Naive thymus-derived CD4-positive, alpha-beta T cell (primary cell): ENCODE data around the gene NKG7. TPM values are rescaled to one million over a fixed set of nuclear protein-coding genes. Genes with fewer than 3 reads are reported as not detected.
"Not testable (repeated sequence)": the region's sequence is repeated elsewhere in the genome, so short reads cannot be mapped to it uniquely, and the experiment has no call there.

ENCODE experiments used
- ATAC-seq: fragments of 150-1000 bp; cut with Tn5 transposase; 2 replicates; pipeline ENCODE4 v1.10.0; 2021; ENCODE audit warnings: mild to moderate bottlenecking, moderate library complexity
- CTCF ChIA-PET: fragments of 350-600 bp; sonication (Branson Sonifier 250); formaldehyde crosslinking; loops from one replicate; lab custom pipeline; 2021; ENCODE audit warnings: antibody characterized with exemption; lab: Charles Lee
- POLR2A ChIA-PET: fragments of 350-600 bp; sonication (Branson Sonifier 250); formaldehyde crosslinking; loops from one replicate; lab custom pipeline; 2021; ENCODE audit warnings: antibody characterized with exemption, inconsistent platforms; lab: Charles Lee
- DNase-seq, 9 donors: peaks; one replicate each; pipeline versions ENCODE4 v3.0.0 to v3.0.0-alpha.2; 2020 to 2022; ENCODE audit warnings: mixed read lengths in 1 of 9
- H3K27ac ChIP-seq: one replicate; pipeline ENCODE4 v1.7.0; 2013; ENCODE audit warnings: mild to moderate bottlenecking, low read depth, low read length, moderate library complexity
- H3K27me3 ChIP-seq, 2 donors: one replicate each; pipeline ENCODE4 v1.7.0; 2013; ENCODE audit warnings: low read length in 2 of 2, mild to moderate bottlenecking in 2 of 2, moderate library complexity in 2 of 2; ENCODE audit not compliant: control insufficient read depth in 2 of 2, insufficient read depth in 2 of 2
- H3K36me3 ChIP-seq, 3 experiments: 1 replicate in 2 of 3; 2 replicates in 1 of 3; pipeline ENCODE4 v1.7.0; 2013; ENCODE audit warnings: low read length in 3 of 3, mild to moderate bottlenecking in 3 of 3, moderate library complexity in 1 of 3; ENCODE audit not compliant: insufficient read depth in 3 of 3, control insufficient read depth in 2 of 3
- H3K4me1 ChIP-seq, 2 donors: one replicate each; pipeline ENCODE4 v1.7.0; 2013; ENCODE audit warnings: low read length in 2 of 2, mild to moderate bottlenecking in 2 of 2, moderate library complexity in 1 of 2; ENCODE audit not compliant: control insufficient read depth in 2 of 2, insufficient read depth in 2 of 2
- H3K4me3 ChIP-seq: 2 replicates; pipeline ENCODE4 v1.7.0; 2013; ENCODE audit warnings: mild to moderate bottlenecking, low read length
- H3K9me3 ChIP-seq, 3 experiments: 1 replicate in 2 of 3; 2 replicates in 1 of 3; pipeline ENCODE4 v1.7.0; 2013; ENCODE audit warnings: low read length in 3 of 3; ENCODE audit not compliant: control insufficient read depth in 2 of 3
- H3K27ac Mint-ChIP-seq, 9 donors: one replicate each; pipeline ENCODE4 v1.8.0; 2020 to 2022; ENCODE audit warnings: mixed read lengths in 9 of 9, mild to moderate bottlenecking in 8 of 9, moderate library complexity in 5 of 9, inconsistent platforms in 2 of 9
- H3K27me3 Mint-ChIP-seq, 5 donors: one replicate each; pipeline ENCODE4 v1.8.0; 2021 to 2022; ENCODE audit warnings: mixed read lengths in 5 of 5, mild to moderate bottlenecking in 1 of 5
- H3K36me3 Mint-ChIP-seq, 5 donors: one replicate each; pipeline ENCODE4 v1.8.0; 2020 to 2022; ENCODE audit warnings: mixed read lengths in 5 of 5, mild to moderate bottlenecking in 3 of 5, inconsistent platforms in 1 of 5
- H3K4me1 Mint-ChIP-seq, 7 donors: one replicate each; pipeline ENCODE4 v1.8.0; 2020 to 2022; ENCODE audit warnings: mixed read lengths in 7 of 7, mild to moderate bottlenecking in 3 of 7, inconsistent platforms in 1 of 7
- H3K4me3 Mint-ChIP-seq, 10 donors: one replicate each; pipeline ENCODE4 v1.8.0; 2020 to 2022; ENCODE audit warnings: mild to moderate bottlenecking in 10 of 10, mixed read lengths in 10 of 10, moderate library complexity in 6 of 10, inconsistent platforms in 2 of 10
- H3K9me3 Mint-ChIP-seq, 11 donors: one replicate each; pipeline ENCODE4 v1.8.0; 2020 to 2022; ENCODE audit warnings: mixed read lengths in 11 of 11, mild to moderate bottlenecking in 4 of 11, inconsistent platforms in 1 of 11, moderate library complexity in 1 of 11
- intact Hi-C, 2 donors: fragments of 100-400 bp; cut with micrococcal nuclease; formaldehyde crosslinking; loops; one replicate each; pipeline ENCODE4 v1.15.1; 2023
- polyA plus RNA-seq, 2 donors: library from polyadenylated mRNA; unstranded; fragments of 300-500 nt; fragmentation: Illumina TruSeq; gene quantifications; one replicate each; pipeline ENCODE4 v1.2.3, GENCODE V29; 2021
- total RNA-seq, 6 experiments: library from RNA in 5 of 6; stranded (reverse) in 5 of 6; gene quantifications; 1 replicate in 5 of 6; 2 replicates in 1 of 6; pipeline ENCODE4 v1.2.3 and lab custom pipeline; 2021 to 2026

The NKG7 gene, protein sequence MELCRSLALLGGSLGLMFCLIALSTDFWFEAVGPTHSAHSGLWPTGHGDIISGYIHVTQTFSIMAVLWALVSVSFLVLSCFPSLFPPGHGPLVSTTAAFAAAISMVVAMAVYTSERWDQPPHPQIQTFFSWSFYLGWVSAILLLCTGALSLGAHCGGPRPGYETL
- total RNA-seq (100 to 1,000 TPM in 1 of 5 experiments, 10 to 100 TPM in 2, 1 to 10 TPM in 2; 3.9 to 336 (median 62.3) TPM), polyA plus RNA-seq (1 to 10 TPM; 8.9 to 9.8 TPM), total RNA-seq (lab: John Stamatoyannopoulos, UW) (not detected)

DNA sequence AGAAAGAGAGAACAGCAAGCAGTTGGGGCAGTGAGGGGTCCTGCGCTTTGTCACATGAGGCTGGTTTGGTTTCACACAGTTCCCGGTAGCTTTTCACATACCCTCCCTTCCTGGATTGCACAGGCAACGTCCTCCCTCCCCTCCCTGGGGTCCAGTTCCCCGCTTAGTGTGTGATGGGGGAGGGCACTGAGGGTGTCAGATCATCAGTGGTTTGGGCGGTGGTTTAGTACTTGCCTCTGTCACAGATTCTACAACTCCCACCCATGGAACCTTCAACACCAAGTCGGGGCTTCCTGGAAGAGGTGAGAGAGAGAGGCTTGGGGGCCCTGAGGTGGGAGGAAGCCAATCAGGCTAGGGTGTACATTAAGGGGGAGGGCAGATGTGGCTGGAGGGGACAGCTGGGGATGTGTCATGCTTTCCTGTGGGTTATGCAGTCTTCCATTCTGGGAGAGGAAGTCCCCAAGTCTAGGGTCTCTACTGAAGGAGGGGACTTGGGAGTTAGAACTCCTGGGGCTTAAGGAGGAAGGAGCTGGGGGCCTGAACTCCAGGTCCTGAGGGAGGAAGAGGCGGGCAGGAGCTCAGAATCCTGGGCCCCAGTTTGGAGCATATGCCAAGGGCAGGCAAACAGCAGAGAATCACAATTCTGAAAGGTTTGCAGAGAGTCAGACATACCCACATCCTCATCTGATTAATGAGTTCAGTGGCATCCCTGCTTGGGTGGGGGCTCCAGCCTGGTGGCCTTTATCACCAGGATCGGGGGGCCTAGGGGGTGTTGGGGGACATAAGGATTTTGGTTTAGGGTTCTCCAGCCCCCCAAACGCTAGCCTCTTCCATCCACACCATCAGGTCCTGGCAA is at the start of gene NKG7:
Gene NKG7, minus strand, starts transcription at position 6 of the 856 bp plus-strand sequence. CDS start 119 bp downstream, outside the sequence.
- no peaks in the 10 kb centered on the region for H3K36me3 ChIP-seq
- H3K4me3 ChIP-seq, result peak within 1 kb of the TSS; percentile 37
- ChIA-PET CTCF (no interaction called here), POLR2A (no interaction called here)
- H3K27me3 Mint-ChIP-seq, result no peaks in the 10 kb centered on the region
- H3K4me1 ChIP-seq, result peaks cover 16 to 53% of the 10 kb centered on the region in 2 donors
- H3K36me3 Mint-ChIP-seq, result peaks cover 0 to 11% (median 0%) of the 10 kb centered on the region in 5 donors
- peaks cover 0 to 5% (median 0%) of the 10 kb centered on the region in 11 donors for H3K9me3 Mint-ChIP-seq
- peaks cover 42 to 82% (median 52%) of the 10 kb centered on the region in 7 donors for H3K4me1 Mint-ChIP-seq
- intact Hi-C loops, result no loop called here
- peak within 1 kb of the TSS in 8 of 9 donors; percentile 60 to 94 (median 86) for H3K27ac Mint-ChIP-seq
- ATAC-seq (peak; percentile 71), DNase-seq (peak in 1 of 9 donors; percentile 77)
- peak within 1 kb of the TSS in 5 of 10 donors; percentile 38 to 88 (median 77) for H3K4me3 Mint-ChIP-seq
- H3K27me3 ChIP-seq, result no peaks in the 10 kb centered on the region
- H3K9me3 ChIP-seq, result no peaks in the 10 kb centered on the region
- peak within 1 kb of the TSS; percentile 38 for H3K27ac ChIP-seq

DNA sequence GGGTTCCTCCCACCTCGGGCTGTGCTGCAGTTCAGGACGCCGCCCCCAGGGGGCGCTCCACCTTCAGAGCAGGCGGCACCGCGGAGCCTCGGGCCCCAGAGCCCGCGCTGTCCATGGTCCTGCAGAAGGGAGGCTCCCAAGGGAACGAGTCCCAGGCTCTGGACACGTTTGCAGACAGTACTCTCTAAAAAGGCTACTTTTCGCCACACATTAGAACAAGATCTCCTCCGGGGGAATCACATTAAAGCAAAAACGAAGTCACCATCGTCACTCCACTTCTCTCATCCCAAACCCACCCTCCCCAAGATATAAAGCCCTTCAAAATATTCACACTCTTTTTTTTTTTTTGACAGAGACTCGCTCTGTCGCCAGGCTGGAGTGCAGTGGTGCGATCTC is 49.6 kb upstream of the NKG7 start:
- Mint-ChIP-seq H3K36me3 (no peaks in the 10 kb centered on the region), H3K9me3 (peaks cover 0 to 8% (median 0%) of the 10 kb centered on the region in 11 donors), H3K27me3 (peaks cover 19 to 40% (median 31%) of the 10 kb centered on the region in 5 donors), H3K4me1 (peaks cover 0 to 11% (median 0%) of the 10 kb centered on the region in 7 donors), H3K4me3 (peak overlapping the region in 3 of 10 donors; percentile 4 to 12 (median 8)), H3K27ac (peak overlapping the region in 1 of 9 donors; percentile 2)
- ATAC-seq (peak; percentile 90), DNase-seq (peak; percentile 41 to 96 (median 61))
- intact Hi-C loops, result loop anchor here (1.0 to 5.0 kb wide), 6 partner anchors 19 to 235 kb away; no protein-coding TSS in a partner anchor
- CTCF ChIA-PET, result interaction anchor here (0.6 to 4.8 kb wide), 7 partner anchors 16 to 237 kb away, joined by 3 to 36 read pairs (median 4); no protein-coding TSS in a partner anchor
- POLR2A ChIA-PET, result interaction anchor here (1.0 kb wide), 1 partner anchor 291 kb away, joined by 3 read pairs; no protein-coding TSS in a partner anchor
- Histone ChIP-seq H3K27ac (no peak overlapping the region), H3K4me1 (no peaks in the 10 kb centered on the region), H3K9me3 (no peaks in the 10 kb centered on the region), H3K36me3 (no peaks in the 10 kb centered on the region), H3K4me3 (no peak overlapping the region), H3K27me3 (no peaks in the 10 kb centered on the region)

DNA sequence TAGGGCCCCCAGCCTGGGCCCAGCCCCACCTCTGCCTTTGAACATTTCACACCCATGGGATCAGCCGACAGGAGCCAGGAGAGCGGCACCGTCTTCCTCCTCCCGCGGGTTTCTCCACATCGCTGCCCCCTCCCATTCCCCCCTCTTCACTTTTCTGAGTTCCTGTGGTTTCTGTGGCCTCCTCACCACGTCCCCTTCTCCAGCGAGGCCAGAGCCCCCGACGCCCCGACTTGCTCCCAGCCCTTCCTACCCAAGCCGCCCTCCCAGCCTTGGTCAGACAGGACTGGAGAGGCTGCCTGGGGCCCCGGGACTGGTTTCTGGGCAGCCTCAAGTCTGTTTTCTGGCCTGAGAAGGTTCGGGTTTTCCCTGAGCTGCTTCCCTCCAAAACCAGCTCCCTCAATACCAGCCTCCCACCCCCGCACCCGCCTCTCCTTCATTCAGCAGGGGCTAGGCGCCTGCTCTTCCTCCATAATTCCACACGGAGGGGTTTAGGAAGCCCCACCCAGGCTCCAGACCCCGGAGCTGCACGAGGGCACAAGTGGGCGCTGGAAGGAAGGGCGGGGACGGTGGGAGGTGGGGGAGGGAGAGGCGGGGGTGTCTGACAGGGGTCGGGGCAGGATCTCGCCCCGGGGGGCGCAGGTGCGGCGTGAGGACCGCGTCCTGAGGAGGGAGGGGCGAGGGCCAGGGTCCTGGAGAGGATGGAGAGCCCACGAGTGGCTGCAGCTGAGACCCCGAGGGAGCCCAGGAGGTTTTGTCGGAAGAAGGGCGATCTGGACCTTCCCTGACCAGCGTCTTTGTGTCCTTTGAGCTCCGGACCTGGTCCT is 49.0 kb upstream of the NKG7 start:
- Histone ChIP-seq H3K9me3 (no peaks in the 10 kb centered on the region), H3K4me3 (no peak overlapping the region), H3K4me1 (no peaks in the 10 kb centered on the region), H3K27ac (no peak overlapping the region), H3K36me3 (no peaks in the 10 kb centered on the region), H3K27me3 (no peaks in the 10 kb centered on the region)
- Mint-ChIP-seq H3K9me3 (peaks cover 0 to 8% (median 0%) of the 10 kb centered on the region in 11 donors), H3K27ac (no peak overlapping the region), H3K4me3 (peak overlapping the region in 1 of 10 donors; percentile 4), H3K4me1 (peaks cover 0 to 12% (median 0%) of the 10 kb centered on the region in 7 donors), H3K27me3 (peaks cover 19 to 37% (median 30%) of the 10 kb centered on the region in 5 donors), H3K36me3 (no peaks in the 10 kb centered on the region)
- DNase-seq (no peak), ATAC-seq (no peak)
- intact Hi-C loops, result loop anchor here (1.0 to 5.0 kb wide), 6 partner anchors 20 to 236 kb away; no protein-coding TSS in a partner anchor
- POLR2A ChIA-PET, result interaction anchor here (1.0 kb wide), 1 partner anchor 291 kb away, joined by 3 read pairs; no protein-coding TSS in a partner anchor
- CTCF ChIA-PET, result interaction anchor here (0.6 to 4.8 kb wide), 10 partner anchors 17 to 237 kb away, joined by 3 to 36 read pairs (median 4); no protein-coding TSS in a partner anchor

DNA sequence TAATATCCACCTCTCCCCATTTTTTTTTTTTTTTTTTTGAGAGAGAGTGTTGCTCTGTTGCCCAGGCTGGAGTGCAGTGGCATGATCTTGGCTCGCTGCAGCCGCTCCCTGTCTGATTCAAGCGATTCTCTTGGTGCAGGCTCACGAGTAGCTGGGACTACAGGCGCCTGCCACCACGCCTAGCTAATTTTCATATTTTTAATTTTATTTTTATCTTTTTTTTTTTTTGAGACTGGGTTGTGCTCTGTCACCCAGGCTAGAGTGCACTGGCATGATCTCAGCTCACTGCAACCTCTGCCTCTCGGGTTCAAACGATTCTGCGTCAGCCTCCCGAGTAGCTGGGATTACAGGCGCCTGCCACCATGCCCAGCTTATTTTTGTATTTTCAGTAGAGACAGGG is 48.1 kb upstream of the NKG7 start:
- H3K36me3 ChIP-seq, H3K4me3 Mint-ChIP-seq, H3K27ac Mint-ChIP-seq, DNase-seq, H3K9me3 ChIP-seq, H3K9me3 Mint-ChIP-seq, H3K27ac ChIP-seq, POLR2A ChIA-PET, H3K4me1 ChIP-seq, H3K27me3 ChIP-seq, H3K36me3 Mint-ChIP-seq, H3K4me3 ChIP-seq, ATAC-seq: not testable (repeated sequence)
- Mint-ChIP-seq H3K4me1 (peaks cover 0 to 12% (median 0%) of the 10 kb centered on the region in 7 donors), H3K27me3 (peaks cover 16 to 37% (median 30%) of the 10 kb centered on the region in 5 donors)
- CTCF ChIA-PET, result interaction anchor here (0.7 to 4.8 kb wide), 9 partner anchors 18 to 276 kb away, joined by 3 to 36 read pairs (median 4); no protein-coding TSS in a partner anchor
- intact Hi-C loops, result loop anchor here in 1 of 2 donors (5.0 kb wide), 1 partner anchor 187 kb away; no protein-coding TSS in a partner anchor

DNA sequence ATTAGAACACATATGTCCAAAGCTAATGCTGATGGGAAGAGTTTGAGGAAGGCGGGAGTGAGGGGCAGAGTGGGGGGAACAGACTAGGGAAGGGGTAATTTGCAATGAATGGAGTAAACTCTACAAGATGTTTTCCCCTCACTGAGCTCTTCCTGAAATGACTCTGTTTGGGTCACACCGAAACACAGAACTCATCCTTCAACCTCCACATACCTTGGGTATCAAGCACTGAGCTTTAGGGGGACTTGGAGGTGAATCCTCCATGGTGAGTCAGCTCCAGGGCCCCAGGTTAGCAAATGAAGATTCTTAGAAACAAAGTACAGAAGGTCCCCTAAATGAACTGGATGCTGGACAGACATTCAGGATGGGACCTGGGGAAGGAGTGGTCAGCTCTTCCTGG is 46.3 kb upstream of the NKG7 start:
- peaks cover 16 to 34% (median 30%) of the 10 kb centered on the region in 5 donors for H3K27me3 Mint-ChIP-seq
- H3K4me3 ChIP-seq, result no peak overlapping the region
- H3K4me1 Mint-ChIP-seq, result peaks cover 0 to 12% (median 0%) of the 10 kb centered on the region in 7 donors
- H3K27ac Mint-ChIP-seq, result no peak overlapping the region
- H3K27me3 ChIP-seq, result no peaks in the 10 kb centered on the region
- ChIA-PET POLR2A (no interaction called here), CTCF (interaction anchor here (1.7 to 2.4 kb wide), 2 partner anchors 55 to 96 kb away, joined by 5 to 9 read pairs; no protein-coding TSS in a partner anchor)
- no peaks in the 10 kb centered on the region for H3K4me1 ChIP-seq
- H3K36me3 ChIP-seq, result no peaks in the 10 kb centered on the region
- DNase-seq (no peak), ATAC-seq (no peak)
- no peak overlapping the region for H3K4me3 Mint-ChIP-seq
- H3K36me3 Mint-ChIP-seq, result no peaks in the 10 kb centered on the region
- no peaks in the 10 kb centered on the region for H3K9me3 ChIP-seq
- H3K27ac ChIP-seq, result no peak overlapping the region
- peaks cover 0 to 8% (median 0%) of the 10 kb centered on the region in 11 donors for H3K9me3 Mint-ChIP-seq
- intact Hi-C loops, result no loop called here
